GM18909 (cell line): ENCODE results near the gene NRCAM.

Experiments used
- ATAC-seq: cut with Tn5 transposase; IDR thresholded peaks from one replicate; pipeline ENCODE4 v1.9.1; 2021; ENCODE audit warnings: mild to moderate bottlenecking; ENCODE audit not compliant: unreplicated experiment, poor library complexity

The NRCAM gene

GRCh38 chr7:108227366-108227765 is 228.9 kb downstream of the NRCAM start:
- no peak for ATAC-seq

GRCh38 chr7:108226816-108227299 is 229.4 kb downstream of the NRCAM start:
- ATAC-seq = no peak

GRCh38 chr7:108225531-108226181 is 230.6 kb downstream of the NRCAM start:
- no peak for ATAC-seq

- ATAC-seq = no peak
Measured at GRCh38 chr7:108224387-108224786, 231.8 kb downstream of the NRCAM start.

- no peak for ATAC-seq
Measured at GRCh38 chr7:108222236-108222892, 233.9 kb downstream of the NRCAM start.

GRCh38 chr7:108211382-108212201 is 244.6 kb downstream of the NRCAM start:
- peak; percentile 72 for ATAC-seq

- no peak for ATAC-seq
Measured at GRCh38 chr7:108210796-108211195, 245.4 kb downstream of the NRCAM start.

- ATAC-seq = no peak
Measured at GRCh38 chr7:108205311-108205710, 250.9 kb downstream of the NRCAM start.

- no peak for ATAC-seq
Measured at GRCh38 chr7:108204281-108204796, 251.9 kb downstream of the NRCAM start.

- peak; percentile 68 for ATAC-seq
Measured at GRCh38 chr7:108203537-108203936, 252.7 kb downstream of the NRCAM start.

GRCh38 chr7:108202743-108203142 is 253.5 kb downstream of the NRCAM start:
- no peak for ATAC-seq

GRCh38 chr7:108201766-108202165 is 254.5 kb downstream of the NRCAM start:
- ATAC-seq = no peak

- ATAC-seq = no peak
Measured at GRCh38 chr7:108200326-108200725, 255.9 kb downstream of the NRCAM start.

- no peak for ATAC-seq
Measured at GRCh38 chr7:108197371-108198091, 258.7 kb downstream of the NRCAM start.

GRCh38 chr7:108196004-108196403 is 260.2 kb downstream of the NRCAM start:
- no peak for ATAC-seq

- ATAC-seq = no peak
Measured at GRCh38 chr7:108193594-108194498, 262.4 kb downstream of the NRCAM start.

GRCh38 chr7:108190891-108191290 is 265.3 kb downstream of the NRCAM start:
- no peak for ATAC-seq

- ATAC-seq = peak; percentile 90
Measured at GRCh38 chr7:108189733-108190388, 266.4 kb downstream of the NRCAM start.

GRCh38 chr7:108188724-108189123 is 267.5 kb downstream of the NRCAM start:
- no peak for ATAC-seq
